IMR-90 (cell line): ENCODE results near the gene KCNJ4. TPM values are rescaled to one million over a fixed set of nuclear protein-coding genes. Genes with fewer than 3 reads are reported as not detected.

Experiments
- ATAC-seq: fragments of 200-7000 bp; cut with Tn5 transposase; 2 replicates; pipeline ENCODE4 v1.9.1; 2020; ENCODE audit warnings: low read depth, mild to moderate bottlenecking, moderate library complexity
- BruUV-seq: library from RNA; stranded (reverse); fragments of 400-500 nt; replicated peaks from 2 replicates; lab custom pipeline; 2021; lab: Mats Ljungman, UMichigan
- CTCF ChIA-PET: fragments of 300-600 bp; formaldehyde crosslinking; extraction: SDS; loops from one replicate; lab custom pipeline; 2021; ENCODE audit warnings: antibody characterized with exemption; lab: Yijun Ruan, JAX
- POLR2A ChIA-PET: fragments of 300-600 bp; sonication (Branson Sonifier 250); formaldehyde crosslinking; loops from one replicate; lab custom pipeline; 2022; ENCODE audit warnings: antibody characterized with exemption; ENCODE audit not compliant: unreplicated experiment; lab: Charles Lee
- DNase-seq: peaks from one replicate; pipeline ENCODE4 v3.0.0; 2013
- H2AFZ ChIP-seq: replicated peaks from 2 replicates; pipeline ENCODE3; 2013; ENCODE audit warnings: low read length, mild to moderate bottlenecking; ENCODE audit not compliant: poor library complexity
- H2AK5ac ChIP-seq: 2 replicates; pipeline ENCODE4 v1.6.1; 2013; ENCODE audit warnings: low read depth, low read length, inconsistent platforms
- H2AK9ac ChIP-seq: replicated peaks from 2 replicates; pipeline ENCODE3; 2013; ENCODE audit warnings: mild to moderate bottlenecking, low read depth, low read length, moderate library complexity; ENCODE audit not compliant: poor library complexity
- H2BK120ac ChIP-seq: 2 replicates; pipeline ENCODE4 v1.6.1; 2013; ENCODE audit warnings: low read depth, low read length, inconsistent platforms
- H2BK15ac ChIP-seq: 3 replicates; pipeline ENCODE4 v1.6.1; 2013; ENCODE audit warnings: low read depth, low read length, inconsistent platforms
- H2BK20ac ChIP-seq: 2 replicates; pipeline ENCODE4 v1.6.1; 2013; ENCODE audit warnings: low read depth, mild to moderate bottlenecking, inconsistent platforms, low read length, moderate library complexity
- H2BK5ac ChIP-seq: 2 replicates; pipeline ENCODE4 v1.6.1; 2013; ENCODE audit warnings: mild to moderate bottlenecking, low read depth, low read length, inconsistent platforms; ENCODE audit not compliant: poor library complexity, severe bottlenecking
- H3K14ac ChIP-seq: replicated peaks from 2 replicates; pipeline ENCODE4 v1.6.1; 2013; ENCODE audit warnings: low read depth, low read length, inconsistent platforms
- H3K18ac ChIP-seq: 2 replicates; pipeline ENCODE4 v1.6.1; 2013; ENCODE audit warnings: low read depth, low read length, control low read depth
- H3K23ac ChIP-seq: 2 replicates; pipeline ENCODE4 v1.6.1; 2013; ENCODE audit warnings: low read depth, low read length, inconsistent platforms
- H3K27ac ChIP-seq: 2 replicates; pipeline ENCODE4 v1.5.1; 2013; ENCODE audit warnings: mild to moderate bottlenecking, control low read depth, low read length; ENCODE audit not compliant: insufficient read depth
- H3K27me3 ChIP-seq: 2 replicates; pipeline ENCODE4 v1.6.1; 2013; ENCODE audit warnings: low read length; ENCODE audit not compliant: control insufficient read depth, insufficient read depth
- H3K36me3 ChIP-seq: 2 replicates; pipeline ENCODE4 v1.6.1; 2013; ENCODE audit warnings: low read length, mixed read lengths; ENCODE audit not compliant: control insufficient read depth, insufficient read depth
- H3K4ac ChIP-seq: 2 replicates; pipeline ENCODE4 v1.6.1; 2013; ENCODE audit warnings: low read depth, low read length, inconsistent platforms
- H3K4me1 ChIP-seq: 2 replicates; pipeline ENCODE4 v1.6.1; 2013; ENCODE audit warnings: low read length, mixed read lengths; ENCODE audit not compliant: control insufficient read depth, insufficient read depth
- H3K4me2 ChIP-seq: 2 replicates; pipeline ENCODE4 v1.6.1; 2013; ENCODE audit warnings: low read depth, mild to moderate bottlenecking, control low read depth, low read length, moderate library complexity
- H3K4me3 ChIP-seq: 2 replicates; pipeline ENCODE4 v1.5.1; 2013; ENCODE audit warnings: low read depth, mild to moderate bottlenecking, control low read depth, low read length, moderate library complexity; ENCODE audit not compliant: insufficient read depth
- H3K56ac ChIP-seq: 2 replicates; pipeline ENCODE4 v1.6.1; 2013; ENCODE audit warnings: low read length, inconsistent platforms; ENCODE audit not compliant: insufficient read depth; ENCODE audit errors: extremely low read depth
- H3K79me1 ChIP-seq, 2 experiments: 2 replicates each; pipeline ENCODE4 v1.6.1; 2013; ENCODE audit warnings: low read length in 2 of 2, inconsistent platforms in 1 of 2, low read depth in 1 of 2
- H3K9ac ChIP-seq: 2 replicates; pipeline ENCODE4 v1.6.1; 2013; ENCODE audit warnings: low read depth, low read length, control low read depth
- H3K9me1 ChIP-seq: 2 replicates; pipeline ENCODE4 v1.6.1; 2013; ENCODE audit warnings: low read length, inconsistent platforms; ENCODE audit not compliant: insufficient read depth
- H3K9me3 ChIP-seq: 2 replicates; pipeline ENCODE4 v1.6.1; 2013; ENCODE audit warnings: low read length; ENCODE audit not compliant: control insufficient read depth, insufficient read depth
- H4K20me1 ChIP-seq: 2 replicates; pipeline ENCODE4 v1.6.1; 2013; ENCODE audit warnings: low read length, inconsistent platforms; ENCODE audit not compliant: insufficient read depth
- H4K5ac ChIP-seq: 2 replicates; pipeline ENCODE4 v1.6.1; 2013; ENCODE audit warnings: mild to moderate bottlenecking, low read depth, low read length, control low read depth
- H4K8ac ChIP-seq, 2 experiments: 2 replicates each; pipeline ENCODE4 v1.6.1; 2013; ENCODE audit warnings: low read depth in 2 of 2, low read length in 2 of 2, control low read depth in 1 of 2, inconsistent platforms in 1 of 2
- H4K91ac ChIP-seq: 2 replicates; pipeline ENCODE4 v1.6.1; 2013; ENCODE audit warnings: low read depth, low read length, inconsistent platforms; ENCODE audit not compliant: insufficient read depth
- MAFK ChIP-seq: IDR thresholded peaks from 2 replicates; pipeline ENCODE4 v1.6.1; 2012; ENCODE audit warnings: low read depth, low read length, improper control_type of control experiment
- MAZ ChIP-seq: IDR thresholded peaks from 2 replicates; pipeline ENCODE4 v1.6.1; 2012; ENCODE audit warnings: low read depth, mild to moderate bottlenecking, low read length, improper control_type of control experiment, moderate library complexity, borderline replicate concordance
- WGBS, 2 experiments: methylation state at CpG; one replicate each; pipeline versions ENCODE4 v1.1.5 to v1.1.7; 2013; ENCODE audit warnings: missing lambda C conversion rate in 2 of 2; ENCODE audit not compliant: insufficient read length in 1 of 2; ENCODE audit errors: extremely low coverage in 2 of 2; 5-methylcytosine and 5-hydroxymethylcytosine counted together
- dilution Hi-C: fragments of 300-500 bp; cut with HindIII; formaldehyde crosslinking; loops from one replicate; pipeline ENCODE4 v1.14.3; 2018; ENCODE audit warnings: low sequenced_read_pairs; ENCODE audit not compliant: unreplicated experiment
- in situ Hi-C: fragments of 300-500 bp; cut with MboI; formaldehyde crosslinking; loops from 3 replicates; pipeline ENCODE4 v1.14.3; 2019; ENCODE audit warnings: low sequenced_read_pairs, inconsistent platforms, mixed read lengths
- intact Hi-C: fragments of 100-400 bp; cut with micrococcal nuclease; formaldehyde crosslinking; loops from 2 replicates; pipeline ENCODE4 v1.10.0; 2022
- polyA plus RNA-seq, 3 experiments: library from polyadenylated mRNA; depleted of rRNA; stranded (reverse); fragments of >200 nt; gene quantifications; 2 replicates each; pipeline ENCODE4 v1.2.3, GENCODE V29; 2012; ENCODE audit warnings: low replicate concordance in 1 of 3
- total RNA-seq: library from RNA; depleted of rRNA; stranded (reverse); fragments of >200 nt; gene quantifications from 2 replicates; pipeline ENCODE4 v1.2.3, GENCODE V29; 2012

KCNJ4 gene
- total and polyA plus RNA-seq, 2 of the 4 experiments (the other 2 are of a cell fraction): not detected

- H2AK9ac ChIP-seq: no peak overlapping the region
- H3K36me3 ChIP-seq: no peaks in the 10 kb centered on the region
- intact Hi-C loops (no loop called here), dilution Hi-C loops (no loop called here), in situ Hi-C loops (no loop called here)
- ChIA-PET POLR2A (no interaction called here), CTCF (no interaction called here)
- no peak overlapping the region for H3K9ac ChIP-seq
- no peak overlapping the region for H4K8ac ChIP-seq
- no peak overlapping the region for H2BK5ac ChIP-seq
- H2BK20ac ChIP-seq: no peak overlapping the region
- no TSS peak for BruUV-seq
- H3K79me1 ChIP-seq: no peaks in the 10 kb centered on the region
- H2AFZ ChIP-seq: peak overlapping the region; percentile 63
- H3K18ac ChIP-seq: no peak overlapping the region
- H3K4me3 ChIP-seq: no peak overlapping the region
- ATAC-seq: no peak
- no peak overlapping the region for H3K23ac ChIP-seq
- H3K9me1 ChIP-seq: no peaks in the 10 kb centered on the region
- H3K14ac ChIP-seq: no peak overlapping the region
- TF ChIP-seq MAFK: no peak
- TF ChIP-seq MAZ: no peak
- no peak overlapping the region for H3K27ac ChIP-seq
- no peaks in the 10 kb centered on the region for H3K9me3 ChIP-seq
- H3K4ac ChIP-seq: no peak overlapping the region
- H3K56ac ChIP-seq: no peak overlapping the region
- no peak for DNase-seq
- no peak overlapping the region for H4K5ac ChIP-seq
- H2AK5ac ChIP-seq: no peak overlapping the region
- no peak overlapping the region for H3K4me2 ChIP-seq
- H2BK15ac ChIP-seq: no peak overlapping the region
- H3K4me1 ChIP-seq: no peaks in the 10 kb centered on the region
- H4K91ac ChIP-seq: no peak overlapping the region
- 63% methylated on average over 5 of the region's 21 CpGs; no CpG with 5 or more reads in 1 of the 2 experiments for WGBS, 2 experiments
- no peak overlapping the region for H2BK120ac ChIP-seq
- no peaks in the 10 kb centered on the region; the same call in 1 of the 2 replicates for H4K20me1 ChIP-seq
- peaks cover 19% of the 10 kb centered on the region; the same call in 1 of the 2 replicates for H3K27me3 ChIP-seq
These were observed 32.1 kb downstream of the KCNJ4 start for GRCh38 chr22:38422611-38423511.
